Measurements from ENCODE around the gene CGB3.

DNA sequence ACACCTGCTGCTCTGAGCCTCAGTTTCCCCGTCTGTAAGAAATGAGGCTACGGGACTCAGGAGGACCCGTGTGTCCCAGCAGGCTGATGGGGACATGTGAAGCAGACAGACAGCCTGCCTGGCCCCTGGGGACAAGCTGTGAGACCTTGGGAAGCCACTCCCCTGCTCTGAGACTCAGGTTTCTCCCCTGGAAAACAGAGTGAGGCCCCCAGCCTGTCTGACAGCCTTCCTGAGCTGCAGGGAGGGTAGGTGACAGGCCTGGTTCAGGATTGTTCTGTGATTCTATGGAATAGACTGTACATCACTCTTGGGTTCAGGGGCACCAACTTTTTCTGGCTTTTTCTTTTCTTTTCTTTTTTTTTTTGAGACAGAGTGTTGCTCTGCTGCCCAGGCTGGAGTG lies 43.4 kb upstream of the CGB3 start:
- TF ChIP-seq, protein P1, sequence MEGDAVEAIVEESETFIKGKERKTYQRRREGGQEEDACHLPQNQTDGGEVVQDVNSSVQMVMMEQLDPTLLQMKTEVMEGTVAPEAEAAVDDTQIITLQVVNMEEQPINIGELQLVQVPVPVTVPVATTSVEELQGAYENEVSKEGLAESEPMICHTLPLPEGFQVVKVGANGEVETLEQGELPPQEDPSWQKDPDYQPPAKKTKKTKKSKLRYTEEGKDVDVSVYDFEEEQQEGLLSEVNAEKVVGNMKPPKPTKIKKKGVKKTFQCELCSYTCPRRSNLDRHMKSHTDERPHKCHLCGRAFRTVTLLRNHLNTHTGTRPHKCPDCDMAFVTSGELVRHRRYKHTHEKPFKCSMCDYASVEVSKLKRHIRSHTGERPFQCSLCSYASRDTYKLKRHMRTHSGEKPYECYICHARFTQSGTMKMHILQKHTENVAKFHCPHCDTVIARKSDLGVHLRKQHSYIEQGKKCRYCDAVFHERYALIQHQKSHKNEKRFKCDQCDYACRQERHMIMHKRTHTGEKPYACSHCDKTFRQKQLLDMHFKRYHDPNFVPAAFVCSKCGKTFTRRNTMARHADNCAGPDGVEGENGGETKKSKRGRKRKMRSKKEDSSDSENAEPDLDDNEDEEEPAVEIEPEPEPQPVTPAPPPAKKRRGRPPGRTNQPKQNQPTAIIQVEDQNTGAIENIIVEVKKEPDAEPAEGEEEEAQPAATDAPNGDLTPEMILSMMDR (optimal IDR thresholded peaks at IDR 0.05 in 1 of 3, IDR thresholded peaks at IDR 0.05 in 1 of 3, conservative IDR thresholded peaks at IDR 0.05 in 1 of 3; ENCODE audit: extremely low read depth in 1 of 3, insufficient read depth in 2 of 3, low read length in 3 of 3) = no peak
- no peak for TF ChIP-seq EZH2 (IDR thresholded peaks at IDR 0.05; ENCODE audit: low read length)

Data from keratinocyte (primary cell).